Keratinocyte (primary cell): Measurements from ENCODE around the gene SCNN1G. TPM values are rescaled to one million over a fixed set of nuclear protein-coding genes. Genes with fewer than 3 reads are reported as not detected.
A peak's percentile ranks its signal among the peaks of the same experiment; 100 is the strongest.
"Not testable (repeated sequence)": the region's sequence is repeated elsewhere in the genome, so short reads cannot be mapped to it uniquely, and the experiment has no call there.

Experiments
- DNase-seq: peaks from one replicate; pipeline ENCODE4 v3.0.0-alpha.2; 2011; ENCODE audit warnings: low read depth, missing footprints, low spot score
- FAIRE-seq: peaks from 2 replicates; lab custom pipeline; 2011; peaks lifted over from hg19 to GRCh38; lab: Jason Lieb, UNC
- H2AFZ ChIP-seq: 2 replicates; pipeline ENCODE4 v1.6.0; 2012; ENCODE audit warnings: low read length, control low read depth, inconsistent platforms; ENCODE audit not compliant: control insufficient read depth
- H3K27ac ChIP-seq: 2 replicates; pipeline ENCODE4 v1.5.1; 2011; ENCODE audit warnings: low read length; ENCODE audit not compliant: control insufficient read depth, insufficient read depth
- H3K27me3 ChIP-seq: 3 replicates; pipeline ENCODE4 v1.6.0; 2011; ENCODE audit warnings: low read length; ENCODE audit not compliant: control insufficient read depth, insufficient read depth; ENCODE audit errors: extremely low read depth
- H3K36me3 ChIP-seq, 2 experiments: 2 replicates in 1 of 2; 3 replicates in 1 of 2; pipeline ENCODE4 v1.5.1; 2011; ENCODE audit warnings: low read length in 2 of 2, mild to moderate bottlenecking in 1 of 2; ENCODE audit not compliant: control insufficient read depth in 2 of 2, insufficient read depth in 2 of 2; ENCODE audit errors: extremely low read depth in 1 of 2
- H3K4me1 ChIP-seq: 3 replicates; pipeline ENCODE4 v1.5.1; 2011; ENCODE audit warnings: low read length; ENCODE audit not compliant: control insufficient read depth, insufficient read depth; ENCODE audit errors: extremely low read depth
- H3K4me2 ChIP-seq: 3 replicates; pipeline ENCODE4 v1.6.0; 2011; ENCODE audit warnings: low read depth, low read length; ENCODE audit not compliant: control insufficient read depth, insufficient read depth; ENCODE audit errors: extremely low read depth
- H3K4me3 ChIP-seq, 3 experiments: fragments of 200-600 bp in 1 of 3; sonication (generic) in 1 of 3; 2 replicates in 2 of 3; 3 replicates in 1 of 3; pipeline ENCODE4 v1.5.1; 2011 to 2016; ENCODE audit warnings: low read length in 3 of 3, mild to moderate bottlenecking in 3 of 3, control low read depth in 2 of 3, inconsistent platforms in 1 of 3, low read depth in 1 of 3, mixed read lengths in 1 of 3, mixed run types in 1 of 3, moderate library complexity in 1 of 3; ENCODE audit not compliant: control insufficient read depth in 2 of 3, insufficient read depth in 2 of 3; ENCODE audit errors: extremely low read depth in 1 of 3
- H3K79me2 ChIP-seq: 2 replicates; pipeline ENCODE4 v1.6.0; 2012; ENCODE audit warnings: low read length; ENCODE audit not compliant: control insufficient read depth, insufficient read depth
- H3K9ac ChIP-seq: 3 replicates; pipeline ENCODE4 v1.6.0; 2011; ENCODE audit warnings: low read length; ENCODE audit not compliant: control insufficient read depth, insufficient read depth; ENCODE audit errors: extremely low read depth
- H3K9me1 ChIP-seq: 3 replicates; pipeline ENCODE4 v1.6.0; 2011; ENCODE audit warnings: low read length; ENCODE audit not compliant: control insufficient read depth, insufficient read depth; ENCODE audit errors: extremely low read depth
- H3K9me3 ChIP-seq: 2 replicates; pipeline ENCODE4 v1.5.1; 2012; ENCODE audit warnings: low read depth, low read length; ENCODE audit not compliant: control insufficient read depth
- H4K20me1 ChIP-seq: 3 replicates; pipeline ENCODE4 v1.6.0; 2011; ENCODE audit warnings: low read length; ENCODE audit not compliant: control insufficient read depth, insufficient read depth; ENCODE audit errors: extremely low read depth
- EZH2 ChIP-seq: IDR thresholded peaks from one replicate; pipeline ENCODE4 v1.6.1; 2012; ENCODE audit warnings: inconsistent platforms, mild to moderate bottlenecking, low read length, moderate library complexity
- dilution Hi-C: fragments of 300-500 bp; cut with MboI; formaldehyde crosslinking; loops from one replicate; pipeline ENCODE4 v1.7.0; 2020; ENCODE audit warnings: low sequenced_read_pairs; ENCODE audit not compliant: extremely low pct_ligation_motif_present
- polyA plus RNA-seq, 5 experiments: library from polyadenylated mRNA; depleted of rRNA in 3 of 5; stranded (reverse) in 3 of 5; stranded (forward) in 1 of 5; unstranded in 1 of 5; fragments of >200 nt; gene quantifications; 1 replicate in 1 of 5; 2 replicates in 3 of 5; 3 replicates in 1 of 5; pipeline versions ENCODE4 v1.2.1 to v1.2.3, GENCODE V29; 2011 to 2012; ENCODE audit warnings: missing spikeins in 2 of 5, low read depth in 1 of 5, low replicate concordance in 1 of 5
- TF ChIP-seq, protein P1 (sequence below), 3 experiments: IDR thresholded peaks in 1 of 3; conservative IDR thresholded peaks in 1 of 3; optimal IDR thresholded peaks in 1 of 3; 2 replicates in 2 of 3; 3 replicates in 1 of 3; pipeline versions ENCODE3 to v1.5.1; 2011; ENCODE audit warnings: low read length in 3 of 3, mild to moderate bottlenecking in 3 of 3, moderate library complexity in 2 of 3, control low read depth in 1 of 3, inconsistent platforms in 1 of 3; ENCODE audit not compliant: insufficient read depth in 2 of 3; ENCODE audit errors: extremely low read depth in 1 of 3

The SCNN1G gene
- polyA plus RNA-seq, 1 donor (not counting 4 experiments of a cell fraction or from before 2014, with no cell fraction given): 0.25 TPM

DNA sequence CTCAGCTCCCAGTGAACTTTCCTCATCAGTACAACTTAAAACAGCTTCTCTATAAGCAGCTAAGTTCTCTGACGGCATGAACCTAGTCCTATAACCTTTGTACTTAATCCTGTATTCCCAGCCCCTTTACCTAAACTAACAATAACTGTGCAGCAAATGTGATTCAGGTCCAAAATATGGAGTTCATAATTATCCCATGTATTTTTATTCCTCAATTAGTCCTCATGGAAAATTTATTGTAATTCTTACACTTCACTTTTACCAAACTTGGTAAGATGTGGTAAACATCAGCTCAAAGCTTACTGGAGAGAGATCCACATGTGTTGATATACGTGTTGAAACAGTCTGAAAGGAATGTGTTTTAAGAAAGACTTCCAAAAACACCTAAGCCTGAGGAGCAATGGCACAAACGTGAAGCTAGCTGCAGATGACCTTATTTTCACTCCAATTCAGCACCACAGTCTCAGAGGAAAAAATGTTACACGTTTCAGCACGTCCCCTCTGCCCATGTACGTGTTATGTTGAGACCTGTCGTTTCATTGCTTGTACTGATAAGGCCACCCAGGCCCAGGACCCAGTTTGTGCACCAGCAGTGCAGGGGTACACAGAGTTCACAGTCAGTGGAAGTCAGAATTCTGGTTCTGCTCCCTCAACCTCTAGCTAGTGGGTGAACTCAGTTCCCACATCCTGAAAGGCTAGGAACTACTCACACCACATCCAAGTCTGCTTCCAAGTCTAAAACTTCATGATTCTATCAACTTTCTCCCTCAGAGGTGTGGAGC lies 40.4 kb upstream of the SCNN1G start:
- H4K20me1 ChIP-seq: no peaks in the 10 kb centered on the region
- dilution Hi-C loops: no loop called here
- no peaks in the 10 kb centered on the region for H3K27me3 ChIP-seq
- H3K9ac ChIP-seq: peak overlapping the region; percentile 65
- no peak overlapping the region for H2AFZ ChIP-seq
- H3K79me2 ChIP-seq: peaks cover 90% of the 10 kb centered on the region
- H3K9me3 ChIP-seq: peaks cover 2% of the 10 kb centered on the region
- no peaks in the 10 kb centered on the region for H3K36me3 ChIP-seq
- H3K4me1 ChIP-seq: peaks cover 60% of the 10 kb centered on the region
- DNase-seq (no peak), FAIRE-seq (peak; percentile 98)
- H3K4me3 ChIP-seq: peak overlapping the region in 2 of 3 experiments; percentile 22 to 43
- H3K4me2 ChIP-seq: peak overlapping the region; percentile 58
- TF ChIP-seq, protein P1, sequence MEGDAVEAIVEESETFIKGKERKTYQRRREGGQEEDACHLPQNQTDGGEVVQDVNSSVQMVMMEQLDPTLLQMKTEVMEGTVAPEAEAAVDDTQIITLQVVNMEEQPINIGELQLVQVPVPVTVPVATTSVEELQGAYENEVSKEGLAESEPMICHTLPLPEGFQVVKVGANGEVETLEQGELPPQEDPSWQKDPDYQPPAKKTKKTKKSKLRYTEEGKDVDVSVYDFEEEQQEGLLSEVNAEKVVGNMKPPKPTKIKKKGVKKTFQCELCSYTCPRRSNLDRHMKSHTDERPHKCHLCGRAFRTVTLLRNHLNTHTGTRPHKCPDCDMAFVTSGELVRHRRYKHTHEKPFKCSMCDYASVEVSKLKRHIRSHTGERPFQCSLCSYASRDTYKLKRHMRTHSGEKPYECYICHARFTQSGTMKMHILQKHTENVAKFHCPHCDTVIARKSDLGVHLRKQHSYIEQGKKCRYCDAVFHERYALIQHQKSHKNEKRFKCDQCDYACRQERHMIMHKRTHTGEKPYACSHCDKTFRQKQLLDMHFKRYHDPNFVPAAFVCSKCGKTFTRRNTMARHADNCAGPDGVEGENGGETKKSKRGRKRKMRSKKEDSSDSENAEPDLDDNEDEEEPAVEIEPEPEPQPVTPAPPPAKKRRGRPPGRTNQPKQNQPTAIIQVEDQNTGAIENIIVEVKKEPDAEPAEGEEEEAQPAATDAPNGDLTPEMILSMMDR (optimal IDR thresholded peaks at IDR 0.05 in 1 of 3, IDR thresholded peaks at IDR 0.05 in 1 of 3, conservative IDR thresholded peaks at IDR 0.05 in 1 of 3; ENCODE audit: extremely low read depth in 1 of 3, insufficient read depth in 2 of 3, low read length in 3 of 3): no peak
- no peak for TF ChIP-seq EZH2
- H3K9me1 ChIP-seq: peaks cover 9% of the 10 kb centered on the region
- peak overlapping the region; percentile 76 for H3K27ac ChIP-seq

DNA sequence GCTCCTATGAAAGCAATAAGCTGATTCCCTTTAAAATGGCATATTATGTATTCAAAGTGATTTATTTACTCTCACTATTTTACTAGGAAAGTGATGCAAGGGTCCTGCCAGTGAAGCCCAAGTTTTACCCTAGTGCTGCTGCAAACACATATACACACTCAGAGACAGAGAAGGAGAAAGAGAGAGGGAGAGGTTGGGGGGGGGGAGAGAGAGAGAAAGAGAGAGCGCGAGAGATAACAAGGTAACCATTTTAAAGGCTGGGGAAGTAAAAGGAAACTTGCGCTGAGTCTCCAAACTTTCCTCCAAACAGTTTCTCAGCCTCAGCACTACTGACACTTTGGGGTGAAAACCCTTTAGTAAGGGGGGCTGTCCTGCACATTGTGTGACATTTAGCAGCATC lies 39.2 kb upstream of the SCNN1G start:
- Histone ChIP-seq H3K27me3 (no peaks in the 10 kb centered on the region), H3K9ac (peak overlapping the region; percentile 39), H3K4me2 (peak overlapping the region; percentile 58), H2AFZ (no peak overlapping the region), H3K36me3 (no peaks in the 10 kb centered on the region), H3K9me1 (peaks cover 9% of the 10 kb centered on the region), H3K9me3 (no peaks in the 10 kb centered on the region), H3K27ac (peak overlapping the region; percentile 76), H3K79me2 (peaks cover 90% of the 10 kb centered on the region), H3K4me1 (peaks cover 60% of the 10 kb centered on the region), H3K4me3 (no peak overlapping the region), H4K20me1 (no peaks in the 10 kb centered on the region)
- DNase-seq (no peak), FAIRE-seq (no peak)
- no peak for TF ChIP-seq EZH2
- TF ChIP-seq, protein P1 (optimal IDR thresholded peaks at IDR 0.05 in 1 of 3, IDR thresholded peaks at IDR 0.05 in 1 of 3, conservative IDR thresholded peaks at IDR 0.05 in 1 of 3; ENCODE audit: extremely low read depth in 1 of 3, insufficient read depth in 2 of 3, low read length in 3 of 3): no peak
- dilution Hi-C loops: no loop called here

DNA sequence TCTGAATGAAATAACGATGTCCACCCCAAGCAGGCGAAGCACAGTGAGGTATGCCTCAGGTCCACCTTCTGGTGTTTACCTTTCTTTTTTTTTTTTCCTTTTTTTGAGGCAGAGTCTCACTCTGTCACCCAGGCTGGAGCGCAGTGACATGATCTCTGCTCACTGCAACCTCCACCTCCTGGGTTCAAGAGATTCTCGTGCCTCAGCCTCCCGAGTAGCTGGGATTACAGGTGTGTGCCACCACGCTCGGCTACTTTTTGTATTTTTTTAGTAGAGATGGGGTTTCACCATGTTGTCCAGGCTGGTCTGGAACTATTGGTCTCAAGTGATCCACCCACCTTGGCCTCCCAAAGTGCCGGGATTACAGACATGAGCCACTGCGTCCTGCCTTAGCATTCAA lies 38.2 kb upstream of the SCNN1G start:
- FAIRE-seq, H4K20me1 ChIP-seq, H3K4me3 ChIP-seq, H3K9me3 ChIP-seq, H3K36me3 ChIP-seq, H3K27me3 ChIP-seq, DNase-seq, H3K9me1 ChIP-seq, dilution Hi-C loops, H2AFZ ChIP-seq: not testable (repeated sequence)
- peaks cover 60% of the 10 kb centered on the region for H3K4me1 ChIP-seq
- peak overlapping the region; percentile 93 for H3K4me2 ChIP-seq
- peak overlapping the region; percentile 98 for H3K27ac ChIP-seq
- peak overlapping the region; percentile 87 for H3K9ac ChIP-seq
- H3K79me2 ChIP-seq: peaks cover 82% of the 10 kb centered on the region
